HG03432 (cell line): ENCODE data around the gene TRIM63.

ENCODE experiments used
- ATAC-seq: cut with Tn5 transposase; IDR thresholded peaks from one replicate; pipeline ENCODE4 v1.9.1; 2021; ENCODE audit warnings: mild to moderate bottlenecking, moderate library complexity; ENCODE audit not compliant: unreplicated experiment

Gene TRIM63

DNA sequence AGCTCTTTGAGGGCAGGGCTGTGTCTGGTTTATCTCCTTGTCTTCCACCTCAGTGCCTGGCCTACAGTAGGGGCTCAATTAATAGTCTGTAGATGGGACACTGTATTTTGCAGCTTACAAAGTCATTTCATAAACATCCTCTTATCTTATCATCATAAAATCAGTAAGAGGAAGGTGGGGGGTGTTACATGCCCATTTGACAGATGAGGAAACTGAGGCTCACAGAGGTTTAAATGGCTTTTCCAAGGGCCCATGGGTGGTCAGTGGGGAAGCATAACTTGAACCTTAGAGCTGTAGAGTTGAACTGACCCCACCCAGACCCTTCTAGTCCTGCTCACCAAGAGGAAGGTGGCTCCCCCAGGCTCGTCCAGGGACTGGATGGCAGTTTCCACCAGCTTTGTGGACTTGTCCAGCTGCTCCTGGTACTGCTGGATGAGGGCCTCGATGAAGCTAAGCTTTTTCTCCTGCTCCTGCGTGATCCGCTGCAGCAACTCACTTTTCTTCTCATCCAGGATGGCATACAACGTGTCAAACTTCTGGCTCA lies 9.3 kb downstream of the TRIM63 start:
- ATAC-seq: no peak

DNA sequence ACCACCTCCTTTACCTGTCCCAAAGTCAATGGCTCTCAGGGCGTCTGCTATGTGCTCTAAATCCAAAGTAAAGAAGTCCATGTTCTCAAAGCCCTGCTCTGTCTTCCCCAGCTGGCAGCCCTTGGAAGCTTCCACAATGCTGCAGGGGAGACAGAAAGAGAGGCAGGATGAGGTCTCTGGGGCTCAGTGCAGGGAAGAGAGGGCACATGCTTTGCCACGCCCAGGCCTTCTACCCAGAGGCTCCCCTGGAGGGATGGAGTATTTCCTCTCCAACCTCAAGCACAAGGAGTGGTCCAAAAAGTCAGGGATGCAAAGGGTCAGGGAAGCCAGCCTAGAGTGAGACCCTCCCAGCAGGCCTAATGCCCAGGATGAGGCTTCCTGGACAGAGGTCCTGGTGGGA lies 10.2 kb downstream of the TRIM63 start:
- ATAC-seq: no peak

DNA sequence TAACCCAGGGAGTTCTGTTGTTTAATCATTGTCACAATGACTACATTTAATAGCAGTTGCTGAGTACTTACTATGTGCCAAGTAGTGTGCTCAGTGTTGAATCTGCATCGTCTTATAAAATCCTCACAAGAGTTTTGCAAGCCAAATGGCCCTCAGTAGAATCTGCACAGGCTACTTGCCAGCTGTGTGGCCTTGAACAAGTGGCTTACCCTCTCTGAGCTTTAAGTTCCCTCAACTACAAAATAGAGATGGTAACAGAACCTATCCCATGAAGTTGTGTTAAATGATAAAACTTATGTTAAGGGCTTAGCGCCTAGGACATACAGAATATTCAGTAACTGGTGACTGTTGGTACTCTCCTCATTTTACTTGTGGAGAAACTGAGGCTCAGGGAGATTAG lies 12.4 kb downstream of the TRIM63 start:
- no peak for ATAC-seq

DNA sequence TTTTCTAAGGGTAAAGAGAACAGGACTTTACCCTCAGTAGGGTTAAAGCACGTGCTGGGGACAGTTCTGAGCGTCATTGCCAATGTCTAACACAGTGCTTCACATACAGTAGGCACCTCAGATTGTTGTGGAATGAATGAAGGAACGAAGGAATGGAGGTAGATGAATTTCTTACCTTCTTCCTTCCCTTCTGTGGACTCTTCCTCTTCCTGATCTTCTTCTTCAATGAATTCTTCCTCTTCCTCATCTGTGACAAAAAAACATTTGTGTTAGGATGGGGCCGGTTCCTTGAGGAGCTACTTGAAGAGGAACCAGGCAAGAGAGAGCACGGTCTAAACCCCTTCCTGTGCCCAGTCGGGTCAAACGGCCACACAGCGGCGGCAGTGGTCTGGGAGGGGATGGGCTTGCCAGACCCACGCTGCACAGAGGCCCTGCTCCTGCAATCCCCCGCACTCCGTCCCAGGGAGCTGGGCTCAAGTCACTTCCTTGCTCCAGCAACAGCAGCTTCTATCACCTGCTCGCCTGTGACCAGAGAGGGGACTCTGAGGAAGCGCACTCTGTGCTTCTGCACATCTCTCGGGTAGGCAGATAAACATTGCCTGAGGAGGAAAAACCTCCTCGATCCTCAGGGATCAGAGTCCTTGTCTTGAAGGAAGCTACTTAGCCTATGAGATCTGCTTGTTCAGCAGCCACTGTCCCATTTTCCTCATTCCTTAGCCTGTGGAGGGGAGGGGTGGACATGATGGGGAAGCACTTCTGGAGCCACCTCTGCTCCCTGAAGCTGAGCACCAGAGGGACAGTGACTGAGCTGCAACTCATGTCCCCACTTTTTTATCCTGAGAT lies 13.5 kb downstream of the TRIM63 start:
- no peak for ATAC-seq

DNA sequence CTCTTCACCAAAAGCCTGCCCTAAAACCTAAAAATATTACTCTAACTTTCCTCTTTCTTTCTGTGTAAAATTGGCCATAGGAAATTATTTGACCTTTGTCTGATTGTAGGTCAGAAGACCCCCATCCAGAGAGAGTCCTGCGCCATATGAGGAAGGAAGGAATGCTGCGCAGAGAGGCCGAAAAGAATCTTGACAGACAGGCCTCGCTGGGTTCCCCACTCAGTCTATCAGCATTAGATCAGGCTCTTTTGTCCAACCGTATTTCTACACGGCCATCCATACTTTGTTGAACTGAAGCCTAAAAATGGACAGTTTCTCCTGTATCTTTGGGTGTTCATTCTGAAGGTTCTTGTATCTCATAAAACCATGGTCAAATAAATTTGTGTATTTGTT lies 17.2 kb downstream of the TRIM63 start:
- ATAC-seq: no peak

DNA sequence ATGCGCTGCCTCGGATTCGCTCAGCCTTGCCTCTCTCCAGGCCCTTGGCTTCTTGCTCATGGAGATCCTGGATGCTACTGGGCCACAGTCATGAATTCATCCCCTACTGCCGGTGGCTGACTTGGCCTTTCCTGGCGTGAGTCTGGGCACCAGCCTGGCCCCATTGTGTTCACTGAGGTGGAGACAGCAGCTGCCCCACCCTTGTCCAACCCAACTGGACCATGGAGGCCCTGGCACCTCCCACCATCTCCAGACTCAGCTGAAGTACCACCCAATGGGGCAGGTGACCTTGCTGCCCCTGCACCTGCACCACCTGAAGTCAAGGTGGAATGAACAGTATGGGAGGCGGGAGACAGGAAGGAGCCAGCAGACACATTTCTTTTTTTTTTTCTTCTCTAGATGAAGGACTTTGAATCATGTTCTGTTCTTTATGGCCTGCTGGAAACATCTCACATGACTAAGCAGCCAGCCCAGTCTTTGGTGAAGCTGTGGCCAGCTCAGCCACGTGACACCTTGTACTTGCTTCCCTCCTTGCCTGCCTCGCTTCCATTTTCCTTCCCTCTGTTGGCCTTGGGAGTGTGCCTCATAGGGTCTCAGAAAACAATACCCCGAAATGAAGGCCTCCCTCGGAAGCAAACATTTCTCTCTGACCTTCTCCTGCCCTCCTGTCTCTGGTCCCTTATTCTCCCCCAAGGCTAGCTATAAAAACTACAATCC lies 17.7 kb downstream of the TRIM63 start:
- no peak for ATAC-seq

DNA sequence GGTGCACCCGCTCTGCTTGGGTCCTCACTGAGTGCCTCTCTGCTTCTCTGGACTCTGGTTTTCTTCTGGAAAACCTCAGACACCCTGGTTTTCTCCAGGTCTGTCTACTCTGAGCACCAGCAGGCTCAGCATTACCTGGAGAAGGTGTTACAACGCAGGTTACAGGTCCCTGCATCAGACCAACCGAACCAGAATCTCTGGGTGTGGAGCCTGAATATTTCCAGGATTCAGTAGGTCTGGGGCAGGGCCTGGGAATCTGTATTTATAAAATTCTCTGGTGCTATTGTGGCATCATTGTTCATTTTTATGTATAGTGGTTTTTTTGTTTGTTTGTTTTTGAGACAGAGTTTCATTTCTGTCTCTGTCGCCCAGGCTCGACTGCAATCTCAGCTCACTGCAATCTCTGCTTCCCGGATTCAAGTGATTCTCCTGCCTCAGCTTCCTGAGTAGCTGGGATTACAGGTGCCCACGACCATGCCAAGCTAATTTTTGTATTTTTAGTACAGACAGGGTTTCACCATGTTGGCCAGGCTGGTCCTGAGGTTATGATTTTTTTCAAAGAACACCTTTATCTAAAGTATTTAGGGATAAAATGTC lies 20.1 kb downstream of the TRIM63 start:
- no peak for ATAC-seq

DNA sequence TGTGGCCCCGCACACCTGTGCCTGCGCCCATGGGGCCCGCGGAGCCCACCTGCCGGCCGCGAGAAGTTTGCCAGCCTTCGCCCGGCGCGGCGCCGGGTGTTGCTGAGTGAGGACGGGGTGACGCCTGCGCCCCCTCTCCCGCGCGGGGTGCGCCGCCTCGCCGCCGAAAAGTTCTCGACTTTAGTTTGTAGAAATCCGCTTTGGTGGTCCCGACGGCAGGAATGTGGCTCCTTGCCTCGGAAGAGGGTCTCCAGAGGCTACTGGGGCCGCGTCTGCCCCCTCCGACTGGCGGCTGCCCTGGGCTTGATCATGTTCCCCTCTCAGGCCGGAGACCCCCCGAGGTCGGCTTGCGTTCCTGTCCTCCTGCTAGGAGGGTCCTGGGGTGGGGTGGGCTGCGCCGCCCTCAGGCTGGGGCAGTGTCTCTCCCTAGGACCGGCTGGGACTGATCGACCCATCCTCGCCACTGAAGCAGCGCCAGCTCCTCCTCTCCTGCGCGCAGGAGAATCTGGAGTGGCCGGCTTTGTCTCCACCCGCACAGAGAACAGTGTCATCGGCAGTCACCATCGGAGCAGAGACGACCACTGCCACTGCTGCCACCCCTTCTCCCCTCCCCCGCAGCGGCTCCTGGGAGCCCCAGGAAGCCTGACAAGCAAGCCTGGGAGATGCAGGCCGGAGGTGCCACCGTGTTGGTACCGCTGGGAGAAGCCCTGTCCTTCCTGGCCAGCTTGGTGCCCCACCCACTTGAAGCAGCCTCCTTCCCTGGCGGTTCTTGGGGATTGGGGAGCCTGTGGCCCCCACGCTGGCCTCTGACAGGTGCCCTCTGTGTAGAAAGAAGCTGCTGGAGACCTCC lies 21.0 kb downstream of the TRIM63 start:
- no peak for ATAC-seq

DNA sequence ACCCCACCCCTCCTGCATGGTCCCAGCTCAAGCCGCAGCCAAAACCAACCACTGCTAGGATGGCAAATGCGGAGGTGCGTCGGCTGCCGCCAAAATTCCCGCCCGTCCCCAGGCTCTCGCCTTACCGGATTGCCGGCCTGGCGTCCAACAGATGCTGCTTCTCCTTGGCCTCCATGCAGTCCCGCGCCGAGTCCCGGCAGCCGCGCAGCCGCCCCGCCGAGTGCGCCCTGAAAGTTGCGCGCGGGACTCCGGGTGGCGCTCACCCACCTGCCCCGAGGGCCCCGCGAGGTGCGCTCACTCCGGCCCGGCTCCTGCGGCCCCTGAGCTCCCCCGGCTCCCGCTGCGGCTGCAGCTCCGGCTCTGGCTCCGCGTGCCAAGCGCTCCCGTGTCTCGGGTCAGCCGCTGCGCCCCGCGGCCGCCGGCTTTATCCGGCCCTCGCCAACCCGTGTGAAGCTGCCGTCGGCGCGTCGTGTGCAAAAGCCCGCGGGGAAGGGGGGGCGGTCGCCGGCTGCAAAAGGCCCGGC lies 21.6 kb downstream of the TRIM63 start, which contains the start of gene SLC30A2:
Gene SLC30A2 (minus strand): TSS at position 397 of the 524 bp plus-strand sequence. CDS start 222 bp downstream, at position 175.
- ATAC-seq: no peak

DNA sequence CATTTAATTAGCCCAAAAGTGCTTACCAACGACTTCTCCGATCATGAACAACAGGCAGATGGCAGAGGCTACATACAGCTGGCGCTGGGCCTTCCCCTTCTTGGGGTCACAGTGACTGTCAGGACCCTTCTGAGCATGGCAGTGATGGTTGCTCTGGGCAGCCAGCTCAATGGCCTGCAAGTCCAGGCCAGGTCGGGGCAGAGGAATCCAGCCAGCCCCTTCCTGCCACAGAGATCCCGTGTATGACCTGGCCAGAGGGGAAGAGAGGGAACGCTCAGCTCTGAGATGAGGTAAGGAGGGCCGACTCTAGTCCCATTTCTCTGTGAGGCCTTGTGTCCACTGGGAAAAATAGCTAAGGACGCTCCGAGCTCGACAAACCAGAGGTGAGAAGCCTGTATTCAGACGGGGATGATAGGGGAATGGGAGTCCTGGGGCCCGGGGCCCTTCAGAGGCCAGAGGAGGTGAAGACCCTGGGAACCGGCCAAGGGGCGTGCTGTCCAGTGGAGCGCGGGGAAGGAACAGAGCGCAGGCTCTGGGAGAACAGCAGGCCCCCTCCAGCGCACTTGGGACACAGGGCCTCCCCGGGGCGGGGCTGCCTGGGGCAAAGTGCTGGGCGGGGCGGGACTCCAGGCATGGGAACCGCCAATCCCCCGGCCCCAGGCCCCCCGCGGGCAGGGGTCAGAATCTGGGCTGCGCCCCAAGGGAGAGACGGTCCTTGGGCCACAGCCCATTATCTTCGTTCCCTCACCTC lies 22.3 kb downstream of the TRIM63 start:
- ATAC-seq: no peak

DNA sequence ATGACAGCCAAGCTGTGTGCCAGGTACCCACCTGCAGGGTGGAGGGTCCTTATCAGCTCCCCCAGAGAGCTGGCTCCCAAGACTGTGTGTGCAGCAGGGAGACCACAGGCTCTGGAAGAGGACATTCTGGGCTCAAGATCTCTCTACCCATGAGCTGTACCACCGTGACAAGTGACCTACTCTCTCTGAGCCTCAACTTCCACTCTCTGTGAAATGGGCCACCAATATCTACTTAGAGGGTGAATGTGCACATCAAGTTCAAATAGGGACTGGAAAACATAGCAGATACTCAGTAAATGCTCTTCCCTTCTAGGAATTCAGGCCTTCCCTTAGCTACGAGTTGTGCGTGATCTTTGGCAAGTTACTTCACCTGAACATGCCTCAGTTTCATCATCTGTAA lies 23.0 kb downstream of the TRIM63 start:
- ATAC-seq: no peak

DNA sequence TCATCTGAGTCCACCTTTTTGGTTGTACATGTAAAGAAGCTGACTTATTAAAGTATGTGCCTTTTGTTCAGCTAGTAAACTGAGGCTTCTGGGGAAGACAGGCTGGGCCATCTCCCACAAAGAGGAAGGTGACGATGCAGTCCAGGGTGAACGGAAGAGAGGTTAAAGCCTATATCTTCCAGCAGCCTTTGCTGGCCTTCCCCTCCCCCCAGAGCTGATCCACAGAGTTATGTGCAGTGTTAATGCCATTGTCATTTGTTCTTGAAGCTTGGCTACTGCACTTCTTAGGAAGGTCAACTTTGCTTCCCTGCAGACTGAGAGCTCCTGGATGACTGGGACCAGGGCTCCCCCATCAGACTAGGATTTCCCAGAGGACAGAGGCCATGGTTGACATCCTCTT lies 23.7 kb downstream of the TRIM63 start:
- no peak for ATAC-seq

DNA sequence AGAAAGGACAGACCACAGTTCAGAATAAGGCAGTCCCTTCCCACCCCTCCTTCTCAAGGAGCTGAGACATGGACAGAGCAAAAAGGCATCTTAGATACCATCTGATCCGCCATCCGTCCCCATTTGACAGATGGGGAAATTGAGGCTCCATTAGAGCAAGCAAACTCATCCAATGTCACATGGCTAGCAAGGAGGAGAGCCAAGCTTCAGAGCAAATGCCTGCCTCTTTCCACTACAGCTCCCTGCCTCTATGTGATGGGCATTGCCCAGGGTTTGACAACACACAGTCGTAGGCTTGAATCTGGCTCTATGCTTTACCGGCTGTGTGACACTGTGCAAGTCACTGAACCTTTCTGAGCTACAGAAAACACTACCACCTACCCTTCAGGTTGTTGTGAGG lies 25.5 kb downstream of the TRIM63 start:
- ATAC-seq: no peak

DNA sequence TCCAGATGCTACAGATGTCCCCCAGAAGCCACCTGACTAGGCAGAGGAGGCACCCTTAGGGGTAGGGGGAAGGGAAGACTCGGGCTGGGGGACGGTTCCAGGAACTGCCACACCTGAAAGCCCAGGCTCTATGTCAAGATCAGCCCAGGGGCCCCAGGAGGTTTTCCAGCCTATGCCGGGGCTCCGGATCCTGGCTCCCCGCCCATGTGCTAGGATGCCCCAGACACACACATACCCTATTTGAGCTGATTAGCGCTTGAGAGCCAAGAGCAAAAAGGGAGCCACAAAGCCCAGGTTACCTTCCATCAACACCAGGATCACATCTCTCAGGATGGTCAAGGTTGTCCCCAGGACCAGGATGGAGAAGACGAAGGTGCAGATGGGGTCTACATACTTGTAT lies 26.0 kb downstream of the TRIM63 start:
- ATAC-seq: no peak

DNA sequence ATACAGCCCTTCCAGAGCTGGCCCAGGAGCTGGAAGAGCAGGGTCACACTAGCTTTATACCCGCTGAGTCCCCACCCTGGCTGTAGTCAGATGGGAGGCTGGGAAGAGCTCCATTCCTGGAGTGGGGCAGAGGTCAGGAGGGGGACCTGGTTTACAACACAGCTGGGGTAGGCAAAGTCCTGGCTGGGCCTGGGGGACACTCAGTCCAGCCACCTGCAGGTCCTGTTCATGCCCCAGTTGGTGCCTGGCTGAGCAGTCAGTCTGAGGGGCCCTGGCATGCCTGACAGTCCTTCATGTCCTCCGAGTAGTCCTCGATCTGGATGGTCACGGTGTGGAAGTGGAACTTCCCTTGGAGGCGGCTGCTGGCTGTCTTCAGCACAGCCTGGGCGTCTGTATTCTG lies 28.5 kb downstream of the TRIM63 start:
- ATAC-seq: no peak

DNA sequence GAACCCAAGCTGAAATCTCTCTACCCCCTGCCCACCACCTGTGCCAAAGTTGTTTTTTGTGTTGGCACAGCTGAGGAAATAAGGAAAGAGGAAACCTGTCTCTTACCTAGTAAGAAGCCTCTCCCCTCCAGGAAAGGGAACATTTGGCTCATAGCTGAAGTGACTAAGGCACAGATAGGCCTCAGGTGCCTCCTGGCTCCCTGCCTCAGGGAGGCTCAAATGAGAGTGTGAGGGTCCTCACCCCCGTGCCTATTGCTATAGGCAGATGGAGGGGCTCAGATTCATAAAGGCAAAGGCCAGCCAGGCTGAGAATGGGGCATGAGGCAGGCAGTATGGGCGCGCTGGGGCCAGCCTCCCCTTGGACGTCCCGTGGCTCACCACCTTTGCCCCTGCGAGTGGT lies 29.0 kb downstream of the TRIM63 start:
- ATAC-seq: no peak

DNA sequence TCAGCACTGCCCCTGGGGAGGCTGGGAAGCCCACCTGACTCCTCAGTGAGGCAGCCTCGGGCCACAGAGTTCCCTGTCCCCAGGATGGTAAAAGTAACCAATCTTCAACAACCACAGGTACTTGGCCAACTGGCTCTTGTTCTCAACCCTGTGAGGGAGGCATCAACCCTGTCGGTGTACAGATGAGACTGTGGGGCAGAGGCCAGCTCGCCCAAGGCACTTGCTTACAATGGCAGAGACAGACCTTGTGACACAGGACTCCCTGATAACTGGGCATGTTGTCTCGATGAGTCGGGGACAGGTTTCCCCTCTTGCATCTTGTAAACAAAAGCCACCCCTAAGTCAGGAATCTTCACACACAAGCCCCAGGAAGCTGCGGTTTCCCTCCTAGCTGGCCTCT lies 29.5 kb downstream of the TRIM63 start:
- no peak for ATAC-seq

DNA sequence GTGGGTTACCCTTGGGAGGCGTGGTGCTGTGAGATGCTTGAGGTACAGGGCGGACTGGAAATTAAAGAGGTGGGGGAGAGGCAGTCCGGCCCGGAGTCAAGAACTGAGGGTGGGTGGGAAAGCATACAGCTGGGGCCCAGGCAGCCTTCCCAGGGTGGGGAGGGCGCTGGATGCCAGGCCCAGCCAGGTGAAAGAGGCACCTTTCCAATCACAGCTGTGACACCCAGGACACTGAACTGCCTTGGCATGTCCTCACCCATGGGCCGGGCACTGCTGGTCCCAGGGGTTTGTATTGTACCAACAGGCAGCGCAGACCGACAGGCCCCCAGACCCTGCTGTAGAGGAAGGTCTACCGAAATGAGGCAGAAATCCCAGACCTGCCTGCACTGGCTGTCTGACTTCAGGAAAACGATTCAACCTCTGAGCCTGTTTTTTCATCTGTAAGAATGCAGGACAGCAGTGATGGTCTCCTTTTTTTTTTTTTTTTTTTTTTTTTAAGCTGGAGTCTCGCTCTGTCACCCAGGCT lies 30.6 kb downstream of the TRIM63 start:
- no peak for ATAC-seq

DNA sequence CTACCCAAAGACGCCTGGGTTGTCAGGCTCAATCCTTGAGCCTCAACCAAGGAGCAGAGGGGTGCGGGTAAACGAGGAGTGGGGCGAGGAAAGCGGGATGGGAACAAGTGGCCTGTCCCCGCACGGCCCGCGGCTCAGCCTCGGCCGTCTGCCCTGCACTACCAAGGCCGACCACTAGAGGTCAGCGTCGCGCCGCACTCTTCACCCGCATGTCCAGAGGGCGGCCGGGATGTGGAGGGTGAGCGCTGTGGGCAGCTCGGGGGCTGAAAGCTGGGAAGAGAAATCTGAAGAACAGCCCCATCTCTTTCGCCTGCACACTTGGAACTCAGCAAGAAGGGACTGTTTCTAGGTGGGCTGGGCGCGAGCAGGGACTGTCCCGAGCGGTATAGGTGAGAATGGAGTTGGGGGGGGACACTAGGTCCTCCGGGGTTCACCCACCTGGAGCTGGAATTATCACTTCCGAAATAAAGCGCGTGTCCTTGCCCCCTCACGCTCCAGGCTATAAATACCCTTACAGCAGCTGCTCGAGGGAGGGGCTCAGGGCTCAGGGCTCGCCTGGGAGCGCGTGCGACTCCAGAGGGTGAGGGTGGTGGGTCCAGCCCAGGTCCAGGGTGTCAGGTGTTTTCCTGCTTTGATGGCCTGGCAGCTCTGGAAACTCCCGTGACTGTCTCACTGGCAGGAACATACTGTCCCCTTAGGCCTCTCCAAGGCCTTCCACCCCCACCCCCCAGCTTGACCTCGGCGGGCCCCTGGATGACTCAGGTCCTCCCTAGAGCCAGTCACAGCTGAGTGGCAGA lies 31.3 kb downstream of the TRIM63 start:
- peak; percentile 68 for ATAC-seq
